NCI-H1417 treated with DMSO at 0.1 percent for 48 hours (cell line): ENCODE data around the gene UPF2.

Source experiments
- DNase-seq: peaks from one replicate; lab custom pipeline; 2025; lab: John Stamatoyannopoulos, UW

The UPF2 gene

GRCh38 chr10:11884706-11885423 lies 157.7 kb downstream of the UPF2 start:
- DNase-seq: no peak

DNA sequence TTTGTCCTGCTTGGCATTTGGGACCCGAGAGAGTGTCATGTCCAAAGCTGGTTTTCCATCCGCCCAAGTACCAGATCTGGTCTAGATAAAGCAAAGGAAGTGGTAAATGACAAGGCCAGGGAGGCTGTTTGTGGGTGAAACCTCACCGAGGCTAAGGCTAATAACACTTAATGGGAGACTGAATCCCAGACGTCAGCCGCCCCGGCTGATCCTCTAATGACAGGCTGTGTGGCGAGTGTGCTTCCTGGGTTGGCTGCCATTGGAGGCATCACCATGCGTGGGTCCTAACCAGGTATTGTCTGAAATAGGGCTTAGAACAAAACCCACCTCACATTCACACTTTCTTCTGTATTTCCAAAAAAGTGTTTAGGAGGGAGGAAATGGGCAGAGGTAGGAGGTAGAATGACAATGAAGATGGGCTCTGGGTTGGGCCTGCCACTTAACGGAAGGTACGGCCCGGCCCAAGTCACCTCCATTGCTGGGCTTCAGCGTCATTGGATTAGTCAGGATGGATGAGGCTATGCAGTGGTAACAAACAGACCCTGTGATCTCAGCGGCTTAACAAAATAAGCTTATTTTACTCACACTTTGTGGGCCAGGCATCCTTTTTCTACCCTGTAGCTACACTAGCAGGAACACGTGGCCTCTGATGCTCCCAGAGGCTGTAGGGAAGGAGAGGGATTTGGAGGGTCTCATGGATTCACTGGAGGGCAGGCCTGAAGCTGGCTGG lies 159.8 kb downstream of the UPF2 start:
- no peak for DNase-seq

- no peak for DNase-seq
Observed at GRCh38 chr10:11881477-11882417, 160.9 kb downstream of the UPF2 start.

DNA sequence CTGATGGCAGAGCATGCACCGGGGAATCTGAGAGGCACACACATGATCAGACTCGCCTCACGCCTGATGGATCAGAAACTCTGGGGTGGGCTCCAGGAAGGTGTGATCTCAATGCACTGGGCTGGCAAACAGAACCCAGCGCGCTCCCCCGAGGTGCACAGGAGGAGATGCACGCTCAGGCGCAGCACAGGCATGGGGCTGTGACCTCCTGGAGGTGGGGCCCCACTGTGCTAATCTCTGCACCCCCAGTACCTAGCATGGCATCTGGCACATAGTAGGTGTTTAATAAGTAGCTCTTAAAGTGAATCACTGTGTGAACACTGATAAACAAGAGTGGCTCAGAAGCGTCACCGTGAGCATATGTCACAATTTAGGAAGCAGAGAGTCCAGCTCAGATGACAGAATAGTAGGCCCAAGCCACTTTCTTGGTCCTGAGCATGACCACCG lies 161.6 kb downstream of the UPF2 start:
- no peak for DNase-seq

DNA sequence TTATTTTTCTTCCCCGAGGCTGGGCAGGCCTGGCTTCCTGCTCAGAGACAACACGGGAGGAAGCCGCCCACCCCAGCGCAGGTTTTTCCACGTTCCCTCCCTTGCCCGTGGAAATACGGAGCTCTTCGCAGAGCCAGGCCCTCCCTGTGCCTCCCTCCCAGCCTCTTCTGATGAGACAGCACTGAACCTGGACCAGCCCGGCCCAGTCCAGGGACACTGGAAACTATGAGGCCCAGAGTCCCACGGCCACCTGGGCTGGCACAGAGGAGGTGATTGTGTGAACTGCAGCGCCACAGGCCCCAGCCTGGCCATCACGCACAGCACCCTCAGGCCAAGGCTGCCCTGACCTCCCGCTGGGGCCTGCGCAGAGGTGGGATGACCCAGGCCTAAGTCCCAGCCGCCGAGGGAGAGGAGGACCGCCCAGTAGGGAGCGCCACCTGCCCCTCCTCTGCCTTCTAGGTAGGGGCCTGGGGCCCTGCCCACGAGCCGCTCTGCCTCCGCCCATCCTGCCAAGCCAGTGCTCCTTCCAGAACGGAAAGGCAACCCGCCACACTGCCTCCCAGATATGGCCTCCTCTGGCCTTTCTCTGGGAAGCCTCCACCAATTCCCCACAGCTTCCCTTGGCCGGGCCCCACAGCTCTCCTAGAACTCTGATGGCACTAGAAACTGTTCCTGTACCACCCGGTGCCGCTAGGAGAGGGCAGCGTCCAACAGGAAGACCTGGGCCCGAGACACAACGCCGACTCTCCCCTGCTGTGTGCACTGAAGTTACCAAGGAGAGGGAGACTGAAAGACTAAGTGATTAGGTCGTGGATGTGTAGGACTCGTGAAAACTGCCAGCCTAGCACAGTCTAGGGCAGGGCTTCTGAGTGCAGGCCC lies 162.2 kb downstream of the UPF2 start:
- no peak for DNase-seq

GRCh38 chr10:11879387-11880094 lies 163.1 kb downstream of the UPF2 start:
- DNase-seq: no peak

- DNase-seq: no peak
Observed at GRCh38 chr10:11878776-11879175, 163.8 kb downstream of the UPF2 start.

DNA sequence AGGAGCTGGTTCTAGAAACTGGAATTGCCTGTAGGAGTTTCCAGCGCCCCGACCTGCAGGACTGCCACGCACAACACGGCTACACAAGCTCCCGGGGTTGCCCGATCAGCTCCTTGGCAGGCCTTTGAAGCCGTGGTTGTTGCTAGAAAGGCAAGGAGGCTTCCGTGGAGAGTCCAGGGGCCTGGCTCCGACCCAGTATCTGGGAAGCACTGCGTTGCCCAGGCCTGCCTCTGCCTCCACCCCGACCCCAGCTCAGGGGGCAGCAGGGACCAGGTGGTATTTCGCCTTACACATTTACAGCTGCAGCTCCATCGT lies 165.1 kb downstream of the UPF2 start:
- no peak for DNase-seq

GRCh38 chr10:11876805-11877590 lies 165.6 kb downstream of the UPF2 start:
- DNase-seq: no peak

GRCh38 chr10:11876324-11876723 lies 166.3 kb downstream of the UPF2 start:
- no peak for DNase-seq

GRCh38 chr10:11875494-11876281 lies 166.9 kb downstream of the UPF2 start:
- no peak for DNase-seq

DNA sequence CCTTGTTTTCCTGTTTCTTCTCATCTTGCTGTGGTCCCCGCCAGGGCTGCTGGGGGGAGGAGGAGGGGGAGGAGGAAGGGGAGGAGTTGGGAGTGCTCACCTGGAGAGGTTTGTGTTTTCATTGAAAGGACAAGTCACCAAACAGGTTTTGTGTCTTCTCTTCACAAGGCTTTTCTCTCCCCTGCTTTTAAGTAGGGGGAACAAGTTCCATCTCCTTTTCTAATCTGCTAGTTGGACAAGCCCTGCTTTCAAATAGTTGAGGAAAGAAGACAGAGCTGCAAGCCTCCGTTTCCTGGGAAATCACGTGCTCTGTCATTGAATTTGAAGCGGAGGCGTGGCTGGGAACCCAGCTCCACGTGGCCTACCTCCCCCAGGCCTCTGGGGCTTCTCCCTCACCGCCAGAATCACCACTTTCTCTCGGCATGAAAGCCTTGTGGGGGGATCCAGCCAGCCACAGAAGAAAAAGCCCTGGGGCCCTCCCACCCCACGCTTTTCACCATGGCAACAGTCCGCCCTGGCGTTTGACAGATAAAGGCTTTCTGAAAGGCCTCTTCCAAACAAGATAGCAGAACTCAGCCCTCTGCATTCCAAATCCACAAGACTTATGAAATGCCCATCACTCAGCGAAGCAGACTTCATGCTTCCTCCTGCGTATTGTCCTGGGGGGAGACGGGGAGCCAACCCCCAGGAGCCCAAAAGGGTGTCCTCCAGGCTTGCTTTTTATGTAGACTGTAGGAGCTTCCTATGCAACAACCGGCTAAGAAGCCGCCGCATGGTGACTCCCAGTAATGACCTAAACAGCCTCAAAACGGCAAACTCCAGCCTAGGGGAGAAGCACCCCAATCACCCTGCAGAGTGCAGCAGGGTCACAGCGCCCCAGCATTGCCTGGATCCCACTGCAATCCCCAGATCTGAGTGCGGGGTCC lies 167.8 kb downstream of the UPF2 start:
- DNase-seq: no peak

DNA sequence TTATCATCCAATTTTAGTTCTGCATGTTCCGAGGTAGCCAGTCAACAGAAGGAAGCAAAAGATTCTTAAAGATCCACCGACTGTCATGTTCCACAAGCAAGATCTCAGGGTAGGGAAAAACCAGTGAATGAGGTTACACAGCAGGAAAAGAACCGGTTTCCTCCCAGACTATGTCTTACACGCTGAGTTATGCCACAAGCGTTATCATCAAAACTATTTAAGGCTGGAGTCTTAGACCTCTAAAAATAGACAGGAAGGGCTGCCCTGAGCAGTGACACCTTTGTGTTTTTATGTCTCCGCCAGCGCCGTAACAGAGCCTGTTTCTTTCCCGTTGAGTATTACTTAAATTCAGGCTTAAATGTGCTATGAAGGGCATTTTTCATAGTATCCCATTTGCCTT lies 171.1 kb downstream of the UPF2 start:
- no peak for DNase-seq

- no peak for DNase-seq
Observed at GRCh38 chr10:11870900-11871400, 171.7 kb downstream of the UPF2 start.

DNA sequence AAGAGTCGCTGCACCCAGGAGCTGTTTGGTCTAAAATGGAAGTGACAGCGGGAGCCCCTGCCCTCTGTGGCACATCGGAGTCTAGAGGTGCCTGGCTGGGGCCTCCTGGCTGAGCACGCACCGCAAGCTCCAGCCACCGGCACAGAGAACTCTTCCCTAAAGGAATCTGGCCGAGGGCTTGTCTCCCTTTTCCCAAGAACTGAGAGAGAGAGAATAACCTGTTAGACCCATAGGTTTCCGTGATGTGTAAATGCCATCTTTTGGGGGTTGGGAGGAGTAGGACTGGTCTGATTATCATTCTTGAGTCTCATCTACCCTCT lies 172.2 kb downstream of the UPF2 start:
- no peak for DNase-seq
